Neuronal stem cell (in vitro differentiated cells): ENCODE data around the gene SNRPA1.
A peak's percentile ranks its signal among the peaks of the same experiment; 100 is the strongest.

Experiments
- DNase-seq: peaks from one replicate; pipeline ENCODE4 v3.0.0-alpha.2; 2013; ENCODE audit warnings: low spot score
- H2AFZ ChIP-seq: one replicate; pipeline ENCODE4 v1.6.1; 2013; ENCODE audit warnings: mild to moderate bottlenecking, low read length, inconsistent platforms
- H2AK5ac ChIP-seq: 2 replicates; pipeline ENCODE4 v1.6.1; 2013; ENCODE audit warnings: low read depth, mild to moderate bottlenecking, inconsistent platforms, low read length, moderate library complexity, mixed read lengths
- H2BK120ac ChIP-seq: 2 replicates; pipeline ENCODE4 v1.6.1; 2013; ENCODE audit warnings: low read depth, mild to moderate bottlenecking, inconsistent platforms, low read length, moderate library complexity, mixed read lengths
- H2BK12ac ChIP-seq: one replicate; pipeline ENCODE4 v1.6.1; 2013; ENCODE audit warnings: low read length, inconsistent platforms
- H2BK15ac ChIP-seq: 2 replicates; pipeline ENCODE4 v1.6.1; 2013; ENCODE audit warnings: mild to moderate bottlenecking, low read length, inconsistent platforms, mixed read lengths
- H2BK5ac ChIP-seq: one replicate; pipeline ENCODE4 v1.6.1; 2013; ENCODE audit warnings: inconsistent platforms, mild to moderate bottlenecking, low read length, moderate library complexity
- H3K14ac ChIP-seq: one replicate; pipeline ENCODE4 v1.6.1; 2013; ENCODE audit warnings: low read length, inconsistent platforms
- H3K18ac ChIP-seq: 2 replicates; pipeline ENCODE4 v1.6.1; 2013; ENCODE audit warnings: low read length, inconsistent platforms
- H3K23ac ChIP-seq: 2 replicates; pipeline ENCODE4 v1.6.1; 2013; ENCODE audit warnings: low read depth, mild to moderate bottlenecking, mixed read lengths, low read length, inconsistent platforms; ENCODE audit not compliant: poor library complexity
- H3K27ac ChIP-seq: replicated peaks from 3 replicates; pipeline ENCODE4 v1.5.1; 2013; ENCODE audit warnings: low read length, inconsistent platforms
- H3K27me3 ChIP-seq, 3 experiments: 2 replicates each; pipeline ENCODE4 v1.6.1; 2013; ENCODE audit warnings: low read length in 3 of 3, mild to moderate bottlenecking in 2 of 3, inconsistent platforms in 1 of 3, low read depth in 1 of 3, mixed read lengths in 1 of 3, moderate library complexity in 1 of 3; ENCODE audit not compliant: control insufficient read depth in 3 of 3, insufficient read depth in 3 of 3
- H3K36me3 ChIP-seq, 2 donors: replicated peaks in 1 of 2; 2 replicates each; pipeline ENCODE4 v1.6.1; 2013; ENCODE audit warnings: low read length in 2 of 2; ENCODE audit not compliant: control insufficient read depth in 2 of 2, insufficient read depth in 2 of 2
- H3K4ac ChIP-seq: 2 replicates; pipeline ENCODE4 v1.6.1; 2013; ENCODE audit warnings: inconsistent platforms, mild to moderate bottlenecking, low read length, moderate library complexity
- H3K4me1 ChIP-seq, 2 donors: 1 replicate in 1 of 2; 2 replicates in 1 of 2; pipeline ENCODE4 v1.6.1; 2013; ENCODE audit warnings: low read length in 2 of 2, low read depth in 1 of 2; ENCODE audit not compliant: control insufficient read depth in 2 of 2, insufficient read depth in 1 of 2
- H3K4me2 ChIP-seq: one replicate; pipeline ENCODE4 v1.6.1; 2013; ENCODE audit warnings: mild to moderate bottlenecking, low read length, inconsistent platforms; ENCODE audit not compliant: insufficient read depth, poor library complexity, severe bottlenecking
- H3K4me3 ChIP-seq, 2 donors: 2 replicates each; pipeline ENCODE4 v1.5.1; 2013; ENCODE audit warnings: low read length in 2 of 2, mild to moderate bottlenecking in 2 of 2, inconsistent platforms in 1 of 2, moderate library complexity in 1 of 2
- H3K79me1 ChIP-seq: one replicate; pipeline ENCODE4 v1.6.1; 2013; ENCODE audit warnings: low read depth, mild to moderate bottlenecking, inconsistent platforms, low read length, moderate library complexity
- H3K9ac ChIP-seq: one replicate; pipeline ENCODE4 v1.6.1; 2013; ENCODE audit warnings: mild to moderate bottlenecking, low read depth, low read length, inconsistent platforms; ENCODE audit not compliant: poor library complexity
- H3K9me3 ChIP-seq, 2 donors: replicated peaks in 1 of 2; 2 replicates each; pipeline versions ENCODE3 to v1.6.1; 2013; ENCODE audit warnings: low read length in 2 of 2, mild to moderate bottlenecking in 2 of 2, inconsistent platforms in 1 of 2, low read depth in 1 of 2, mixed read lengths in 1 of 2, moderate library complexity in 1 of 2; ENCODE audit not compliant: control insufficient read depth in 2 of 2, insufficient read depth in 1 of 2
- H4K8ac ChIP-seq: one replicate; pipeline ENCODE4 v1.6.1; 2013; ENCODE audit warnings: low read depth, mild to moderate bottlenecking, inconsistent platforms, low read length, moderate library complexity
- H4K91ac ChIP-seq: one replicate; pipeline ENCODE4 v1.6.1; 2013; ENCODE audit warnings: low read length, low read depth, mild to moderate bottlenecking, inconsistent platforms; ENCODE audit not compliant: poor library complexity
- WGBS, 2 donors: extraction: QIAGEN DNeasy Blood & Tissue Kit; methylation state at CpG; one replicate each; pipeline ENCODE4 v1.1.7; 2013; ENCODE audit warnings: missing lambda C conversion rate in 2 of 2, mixed read lengths in 1 of 2; ENCODE audit not compliant: insufficient read length in 2 of 2, insufficient replicate concordance in 1 of 2; ENCODE audit errors: extremely low coverage in 2 of 2; 5-methylcytosine and 5-hydroxymethylcytosine counted together

SNRPA1 gene

GRCh38 chr15:101277943-101278564, 17.0 kb downstream of the SNRPA1 start:
- H3K27ac ChIP-seq: no peak overlapping the region
- WGBS, 2 donors: no CpG with 5 or more reads among the region's 12 CpGs
- no peak overlapping the region for H3K18ac ChIP-seq
- no peak overlapping the region for H4K8ac ChIP-seq
- H3K9ac ChIP-seq: no peak overlapping the region
- H3K4me3 ChIP-seq: peak overlapping the region; percentile 73 to 83
- H3K36me3 ChIP-seq: peaks cover 34 to 64% of the 10 kb centered on the region in 2 donors
- H3K14ac ChIP-seq: no peak overlapping the region
- H3K23ac ChIP-seq: no peak overlapping the region
- H2BK5ac ChIP-seq: no peak overlapping the region
- DNase-seq: no peak
- peaks cover 4% of the 10 kb centered on the region in 2 donors for H3K4me1 ChIP-seq
- H3K4me2 ChIP-seq: peak overlapping the region; percentile 63
- H3K9me3 ChIP-seq: no peaks in the 10 kb centered on the region
- H2AFZ ChIP-seq: peak overlapping the region; percentile 93
- no peak overlapping the region for H2AK5ac ChIP-seq
- H2BK12ac ChIP-seq: no peak overlapping the region
- no peak overlapping the region for H2BK120ac ChIP-seq
- H3K4ac ChIP-seq: no peak overlapping the region
- no peak overlapping the region for H2BK15ac ChIP-seq
- no peaks in the 10 kb centered on the region for H3K27me3 ChIP-seq
- no peak overlapping the region for H4K91ac ChIP-seq
- H3K79me1 ChIP-seq: peaks cover 5% of the 10 kb centered on the region

GRCh38 chr15:101277038-101277822, 17.8 kb downstream of the SNRPA1 start, which contains the start of gene SELENOS:
SELENOS (minus strand) TSS chr15:101277485; CDS start chr15:101277417, 68 bp downstream.
- Histone ChIP-seq H2BK12ac (no peak within 1 kb of the TSS), H3K4me1 (peaks cover 4% of the 10 kb centered on the region in 2 donors), H2AK5ac (no peak within 1 kb of the TSS), H3K27ac (peak within 1 kb of the TSS; percentile 12), H3K9ac (peak within 1 kb of the TSS; percentile 87), H2BK15ac (no peak within 1 kb of the TSS), H3K27me3 (no peaks in the 10 kb centered on the region), H3K18ac (peak within 1 kb of the TSS; percentile 90), H3K14ac (no peak within 1 kb of the TSS), H3K4me3 (peak within 1 kb of the TSS; percentile 83 to 97), H3K4ac (no peak within 1 kb of the TSS), H4K8ac (no peak within 1 kb of the TSS), H4K91ac (peak within 1 kb of the TSS; percentile 60), H2AFZ (peak within 1 kb of the TSS; percentile 93), H2BK5ac (peak within 1 kb of the TSS; percentile 69), H3K23ac (peak within 1 kb of the TSS; percentile 67), H3K36me3 (peaks cover 34 to 64% of the 10 kb centered on the region in 2 donors), H2BK120ac (no peak within 1 kb of the TSS), H3K4me2 (peak within 1 kb of the TSS; percentile 64), H3K79me1 (peaks cover 5% of the 10 kb centered on the region), H3K9me3 (no peaks in the 10 kb centered on the region)
- WGBS, 2 donors: no CpG with 5 or more reads among the region's 91 CpGs
- DNase-seq: peak; percentile 90

DNA sequence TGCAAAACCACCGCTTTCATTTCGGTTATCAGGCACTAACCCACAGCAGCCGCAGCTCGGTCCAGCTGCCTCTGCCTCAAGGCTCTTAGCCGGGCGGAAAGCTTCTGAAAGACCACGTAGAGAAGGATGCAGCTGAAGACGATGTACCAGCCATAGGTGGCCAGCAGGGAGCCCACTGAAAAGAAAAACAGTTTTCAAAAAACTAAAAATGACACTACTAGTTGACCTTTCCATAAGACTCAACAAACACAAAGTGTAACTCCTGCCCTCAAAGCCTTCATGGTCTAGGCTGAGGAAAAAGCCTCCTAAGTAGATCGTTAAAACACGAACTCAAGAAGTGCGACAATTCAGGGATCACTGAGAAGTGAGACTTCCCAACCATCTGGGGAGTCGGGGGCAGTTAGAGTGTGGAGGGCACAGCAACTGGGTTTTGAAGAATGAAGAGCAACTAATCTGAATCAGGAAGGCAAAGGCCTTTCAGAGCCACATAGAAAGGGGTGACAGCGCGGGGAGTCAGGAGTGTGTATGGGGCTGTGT, 18.5 kb downstream of the SNRPA1 start:
- peaks cover 4% of the 10 kb centered on the region in 2 donors for H3K4me1 ChIP-seq
- no peak overlapping the region for H3K4ac ChIP-seq
- no peak overlapping the region for H3K18ac ChIP-seq
- H3K14ac ChIP-seq: no peak overlapping the region
- no peaks in the 10 kb centered on the region for H3K9me3 ChIP-seq
- DNase-seq: no peak
- peak overlapping the region; percentile 69 for H2BK5ac ChIP-seq
- H2BK12ac ChIP-seq: no peak overlapping the region
- H4K91ac ChIP-seq: no peak overlapping the region
- H4K8ac ChIP-seq: no peak overlapping the region
- H3K4me3 ChIP-seq: peak overlapping the region; percentile 83 to 97
- H3K9ac ChIP-seq: peak overlapping the region; percentile 87
- no peak overlapping the region for H2BK120ac ChIP-seq
- WGBS, 2 donors: no CpG with 5 or more reads among the region's 14 CpGs
- H2AFZ ChIP-seq: peak overlapping the region; percentile 93
- peak overlapping the region; percentile 67 for H3K23ac ChIP-seq
- H3K27ac ChIP-seq: peak overlapping the region; percentile 12
- H3K36me3 ChIP-seq: peaks cover 34 to 64% of the 10 kb centered on the region in 2 donors
- no peak overlapping the region for H2BK15ac ChIP-seq
- peaks cover 5% of the 10 kb centered on the region for H3K79me1 ChIP-seq
- peak overlapping the region; percentile 64 for H3K4me2 ChIP-seq
- H2AK5ac ChIP-seq: no peak overlapping the region
- H3K27me3 ChIP-seq: no peaks in the 10 kb centered on the region

GRCh38 chr15:101275018-101275417, 20.0 kb downstream of the SNRPA1 start:
- WGBS, 2 donors: no CpG with 5 or more reads among the region's 5 CpGs
- no peak overlapping the region for H3K27ac ChIP-seq

More at GRCh38 chr15:101275018-101275417, 20.0 kb downstream of the SNRPA1 start:
- no peak overlapping the region for H3K9ac ChIP-seq
- no peak overlapping the region for H2BK5ac ChIP-seq
- no peak overlapping the region for H4K91ac ChIP-seq
- H2BK15ac ChIP-seq: no peak overlapping the region
- H3K4me1 ChIP-seq: peaks cover 4% of the 10 kb centered on the region in 2 donors
- H3K14ac ChIP-seq: no peak overlapping the region
- H3K79me1 ChIP-seq: peaks cover 5% of the 10 kb centered on the region
- H2AFZ ChIP-seq: no peak overlapping the region
- H3K9me3 ChIP-seq: no peaks in the 10 kb centered on the region
- no peak overlapping the region for H3K18ac ChIP-seq
- no peak overlapping the region for H2BK12ac ChIP-seq
- H2BK120ac ChIP-seq: no peak overlapping the region
- H3K4me2 ChIP-seq: no peak overlapping the region
- H4K8ac ChIP-seq: no peak overlapping the region
- no peaks in the 10 kb centered on the region for H3K27me3 ChIP-seq
- no peak overlapping the region for H3K4ac ChIP-seq
- H3K23ac ChIP-seq: no peak overlapping the region
- DNase-seq: no peak
- H3K36me3 ChIP-seq: peaks cover 32 to 66% of the 10 kb centered on the region in 2 donors
- H3K4me3 ChIP-seq: no peak overlapping the region
- no peak overlapping the region for H2AK5ac ChIP-seq
